ENCODE data around the gene LRP4.

- no peak for TF ChIP-seq ZKSCAN8 (CRISPR knock-in tag; IDR thresholded peaks at IDR 0.05; ENCODE audit: borderline replicate concordance)
- no peak for TF ChIP-seq ZNF883 (CRISPR knock-in tag; IDR thresholded peaks at IDR 0.05; ENCODE audit: not compliant biosample characterization)
- TF ChIP-seq GTF2F1 (IDR thresholded peaks at IDR 0.05; ENCODE audit: low read length): no peak
- no peak for TF ChIP-seq EP300 (IDR thresholded peaks at IDR 0.05; ENCODE audit: low read depth in 2 of 2, low read length in 2 of 2)
- TF ChIP-seq EP300 (CRISPR knock-in tag; IDR thresholded peaks at IDR 0.05; ENCODE audit: borderline replicate concordance): no peak
- TF ChIP-seq ATF4 (CRISPR knock-in tag; IDR thresholded peaks at IDR 0.05): no peak
- no peak for TF ChIP-seq MTF1 (CRISPR knock-in tag; IDR thresholded peaks at IDR 0.05)
These were observed 26.2 kb upstream of the LRP4 start for GRCh38 chr11:46944356-46945075.

All from HepG2 (cell line).